MCF 10A (cell line): ENCODE results near the gene MPZL2. TPM values are rescaled to one million over a fixed set of nuclear protein-coding genes. Genes with fewer than 3 reads are reported as not detected.

ENCODE experiments used
- BruUV-seq: library from RNA; stranded (reverse); fragments of 400-500 nt; replicated peaks from 2 replicates; lab custom pipeline; 2021; lab: Mats Ljungman, UMichigan
- CTCF ChIA-PET: fragments of 300-600 bp; sonication (Branson Sonifier 250); formaldehyde crosslinking; extraction: SDS; loops from one replicate; lab custom pipeline; 2021; ENCODE audit warnings: antibody characterized with exemption, inconsistent platforms; lab: Yijun Ruan, JAX
- POLR2A ChIA-PET: fragments of 300-600, 350-650 bp; sonication (Branson Sonifier 250); formaldehyde crosslinking; extraction: SDS; loops from one replicate; lab custom pipeline; 2020; ENCODE audit warnings: antibody characterized with exemption, inconsistent platforms; lab: Yijun Ruan, JAX
- DNase-seq: peaks from one replicate; pipeline ENCODE4 v3.0.0-alpha.2; 2018; ENCODE audit not compliant: unreplicated experiment
- H3K27ac Mint-ChIP-seq: one replicate; pipeline ENCODE4 v1.8.0; 2022; ENCODE audit warnings: mild to moderate bottlenecking, low read depth, mixed read lengths; ENCODE audit not compliant: unreplicated experiment
- H3K27me3 Mint-ChIP-seq: one replicate; pipeline ENCODE4 v1.8.0; 2022; ENCODE audit warnings: mixed read lengths; ENCODE audit not compliant: insufficient read depth, unreplicated experiment
- H3K36me3 Mint-ChIP-seq: one replicate; pipeline ENCODE4 v1.8.0; 2022; ENCODE audit warnings: mild to moderate bottlenecking, moderate library complexity, mixed read lengths; ENCODE audit not compliant: insufficient read depth, unreplicated experiment
- H3K4me1 Mint-ChIP-seq: one replicate; pipeline ENCODE4 v1.8.0; 2022; ENCODE audit warnings: mixed read lengths; ENCODE audit not compliant: insufficient read depth, unreplicated experiment
- H3K4me3 Mint-ChIP-seq: one replicate; pipeline ENCODE4 v1.8.0; 2022; ENCODE audit warnings: mild to moderate bottlenecking, moderate library complexity, mixed read lengths; ENCODE audit not compliant: unreplicated experiment
- H3K9me3 Mint-ChIP-seq: one replicate; pipeline ENCODE4 v1.8.0; 2022; ENCODE audit warnings: mixed read lengths; ENCODE audit not compliant: unreplicated experiment
- CTCF ChIP-seq: fragments of 200-600 bp; IDR thresholded peaks from one replicate; pipeline ENCODE4 v1.8.0; 2022; ENCODE audit warnings: antibody characterized with exemption, mild to moderate bottlenecking; ENCODE audit not compliant: unreplicated experiment
- intact Hi-C: fragments of 100-400 bp; cut with micrococcal nuclease; formaldehyde crosslinking; loops from 2 replicates; pipeline ENCODE4 v1.14.1; 2022
- total RNA-seq: library from RNA; stranded (reverse); gene quantifications from 2 replicates; pipeline ENCODE4 v1.2.3, GENCODE V29; 2022

Gene MPZL2
- total RNA-seq, 1 experiment from 2014 or later, result 13.7 TPM

- Mint-ChIP-seq H3K36me3 (peaks cover 19% of the 10 kb centered on the region), H3K4me1 (peaks cover 25% of the 10 kb centered on the region), H3K9me3 (no peaks in the 10 kb centered on the region), H3K27me3 (no peaks in the 10 kb centered on the region), H3K27ac (peak overlapping the region; percentile 70), H3K4me3 (peak overlapping the region; percentile 35)
- ChIA-PET POLR2A (interaction anchor here (0.7 to 4.9 kb wide), 8 partner anchors 10 to 52 kb away, joined by 3 to 39 read pairs (median 4); partner anchors contain the start of genes MPZL2 and MPZL3), CTCF (interaction anchor here (0.5 to 2.3 kb wide), 7 partner anchors 10 to 49 kb away, joined by 3 to 13 read pairs (median 3); partner anchors contain the start of genes MPZL2 and MPZL3)
- TF ChIP-seq CTCF, result no peak
- DNase-seq, result no peak
- intact Hi-C loops, result no loop called here
- no TSS peak for BruUV-seq
These were observed 22.4 kb downstream of the MPZL2 start for GRCh38 chr11:118241764-118242098.

- H3K9me3 Mint-ChIP-seq, result no peaks in the 10 kb centered on the region
- ChIA-PET POLR2A (interaction anchor here (0.7 to 4.9 kb wide), 7 partner anchors 11 to 51 kb away, joined by 3 to 39 read pairs (median 5); partner anchors contain the start of genes MPZL2 and MPZL3), CTCF (interaction anchor here (0.5 to 2.3 kb wide), 6 partner anchors 11 to 50 kb away, joined by 3 to 13 read pairs (median 4); partner anchors contain the start of gene MPZL3)
- TF ChIP-seq CTCF, result no peak
- peaks cover 19% of the 10 kb centered on the region for H3K36me3 Mint-ChIP-seq
- no TSS peak for BruUV-seq
- intact Hi-C loops, result no loop called here
- DNase-seq, result peak; percentile 57
- H3K27me3 Mint-ChIP-seq, result no peaks in the 10 kb centered on the region
- H3K27ac Mint-ChIP-seq, result peak overlapping the region; percentile 70
- H3K4me3 Mint-ChIP-seq, result peak overlapping the region; percentile 35
- peaks cover 25% of the 10 kb centered on the region for H3K4me1 Mint-ChIP-seq
These were observed 22.9 kb downstream of the MPZL2 start for GRCh38 chr11:118240999-118241763.

GRCh38 chr11:118239509-118240205 is 24.4 kb downstream of the MPZL2 start:
- Mint-ChIP-seq H3K4me3 (no peak overlapping the region), H3K27ac (no peak overlapping the region), H3K9me3 (no peaks in the 10 kb centered on the region), H3K36me3 (peaks cover 19% of the 10 kb centered on the region), H3K4me1 (peaks cover 25% of the 10 kb centered on the region), H3K27me3 (no peaks in the 10 kb centered on the region)
- intact Hi-C loops, result no loop called here
- no TSS peak for BruUV-seq
- CTCF ChIA-PET, result interaction anchor here (0.7 to 2.2 kb wide), 3 partner anchors 37 to 68 kb away, joined by 3 to 12 read pairs (median 7); no protein-coding TSS in a partner anchor
- POLR2A ChIA-PET, result interaction anchor here (2.2 to 4.9 kb wide), 2 partner anchors 13 to 24 kb away, joined by 15 to 39 read pairs; partner anchors contain the start of genes MPZL2 and MPZL3
- TF ChIP-seq CTCF, result no peak
- DNase-seq, result no peak
